ENCODE results near the gene CYP19A1.
A peak's percentile ranks its signal among the peaks of the same experiment; 100 is the strongest.
"Not testable (repeated sequence)": the region's sequence is repeated elsewhere in the genome, so short reads cannot be mapped to it uniquely, and the experiment has no call there.

CYP19A1 gene

DNA sequence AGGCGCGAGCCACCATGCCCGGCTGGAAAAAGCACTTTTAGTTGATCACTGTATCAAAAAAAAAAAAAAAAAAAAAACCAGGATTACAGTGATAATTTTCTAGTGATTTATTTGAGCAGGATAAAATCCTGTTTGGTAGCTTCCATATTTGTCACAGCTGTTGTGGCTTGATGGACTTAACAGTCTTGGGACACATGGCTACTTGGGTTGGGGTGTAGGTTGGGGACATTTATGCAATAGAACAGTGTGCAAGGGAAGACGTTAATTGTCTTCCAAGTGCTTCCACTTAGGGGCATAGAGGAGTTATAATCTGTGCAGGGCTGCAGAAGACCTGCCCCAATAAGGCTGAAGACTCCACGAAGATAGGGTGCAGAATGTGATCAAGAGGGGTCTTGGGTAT, 136.8 kb downstream of the CYP19A1 start:
- no peak for DNase-seq

DNA sequence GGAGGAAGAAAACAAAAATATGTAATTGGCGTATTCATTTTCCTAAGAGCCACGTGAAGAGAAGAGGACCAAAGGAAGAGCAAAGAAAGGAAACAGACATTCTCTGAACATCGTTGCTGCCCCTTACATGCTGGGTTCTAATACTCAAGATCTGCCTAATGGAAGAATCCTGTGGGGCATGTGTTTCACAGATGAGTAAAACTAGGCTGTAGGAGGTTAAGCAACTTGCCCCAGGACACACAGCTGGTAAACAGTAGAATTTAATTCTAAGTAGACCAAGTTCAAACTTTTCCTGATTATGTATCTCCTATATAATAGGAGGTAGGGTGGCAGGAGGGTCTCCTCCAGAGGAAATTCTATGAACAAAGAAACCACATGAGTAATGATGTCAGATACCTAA, 137.6 kb downstream of the CYP19A1 start:
- no peak for DNase-seq

DNA sequence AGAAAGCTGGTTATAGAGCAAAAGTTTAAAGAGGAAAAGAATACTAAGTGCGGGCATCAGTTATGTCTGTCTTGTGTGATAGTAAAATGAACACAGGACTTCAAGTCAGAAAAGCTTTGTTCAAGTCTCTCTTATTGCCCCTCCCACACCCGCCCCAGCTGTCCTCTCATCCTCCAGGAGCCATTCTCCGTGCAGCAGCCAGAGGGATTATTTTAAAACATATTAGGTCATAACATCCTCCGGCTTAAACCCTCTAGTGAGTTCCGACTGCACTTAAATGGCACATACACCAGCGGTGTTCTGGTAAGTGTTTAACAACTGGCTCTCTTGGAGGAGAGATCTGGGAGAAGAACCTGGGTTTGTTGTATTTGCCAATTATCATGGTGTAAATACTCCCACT, 138.9 kb downstream of the CYP19A1 start:
- no peak for DNase-seq

DNA sequence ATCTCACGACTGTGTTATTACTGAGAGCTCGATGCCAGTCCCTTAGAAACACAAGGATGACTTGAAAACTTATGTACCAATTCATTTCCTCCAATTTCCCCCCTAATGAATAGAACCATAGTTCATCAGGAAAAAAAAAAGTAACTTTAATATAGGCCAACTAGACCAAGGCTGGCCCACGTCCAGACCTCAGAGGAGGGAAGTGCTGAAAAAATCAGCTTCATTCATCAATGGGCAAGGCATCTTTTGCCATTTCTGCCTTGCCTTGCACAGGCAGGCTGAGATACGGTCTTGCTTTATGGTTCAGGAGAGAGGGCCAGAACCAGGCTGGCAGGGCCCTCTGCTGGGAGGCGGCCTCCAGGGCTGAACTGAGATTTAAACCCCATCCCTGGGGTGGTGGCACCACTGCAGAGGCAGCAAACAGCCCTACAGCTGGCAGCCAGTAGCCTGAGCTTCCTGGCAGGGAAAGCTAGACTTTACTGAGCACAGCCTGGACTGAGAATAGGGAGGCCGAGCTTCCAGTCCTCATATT, 139.6 kb downstream of the CYP19A1 start:
- DNase-seq = no peak

DNA sequence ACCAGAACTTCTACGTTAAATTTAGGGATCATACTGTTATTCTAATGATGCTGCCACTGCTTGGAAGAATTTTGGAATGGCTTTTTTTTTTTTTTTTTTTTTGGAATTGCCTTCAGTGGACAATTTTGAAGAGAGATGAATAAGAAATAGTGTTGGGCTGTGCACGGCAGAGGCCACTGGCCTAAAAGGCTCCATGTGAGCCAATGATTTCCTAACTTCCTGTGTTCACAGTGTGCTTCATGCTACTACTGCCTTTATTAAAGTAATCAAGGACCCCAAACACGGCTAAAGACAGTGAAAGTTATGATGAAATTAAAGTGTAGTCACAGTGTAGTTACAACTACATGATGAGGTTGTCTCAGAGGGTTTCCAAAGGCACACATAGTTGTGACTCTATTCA, 142.9 kb downstream of the CYP19A1 start:
- no peak for DNase-seq

GRCh38 chr15:51193979-51194378, 144.4 kb downstream of the CYP19A1 start:
- no peak for DNase-seq

DNA sequence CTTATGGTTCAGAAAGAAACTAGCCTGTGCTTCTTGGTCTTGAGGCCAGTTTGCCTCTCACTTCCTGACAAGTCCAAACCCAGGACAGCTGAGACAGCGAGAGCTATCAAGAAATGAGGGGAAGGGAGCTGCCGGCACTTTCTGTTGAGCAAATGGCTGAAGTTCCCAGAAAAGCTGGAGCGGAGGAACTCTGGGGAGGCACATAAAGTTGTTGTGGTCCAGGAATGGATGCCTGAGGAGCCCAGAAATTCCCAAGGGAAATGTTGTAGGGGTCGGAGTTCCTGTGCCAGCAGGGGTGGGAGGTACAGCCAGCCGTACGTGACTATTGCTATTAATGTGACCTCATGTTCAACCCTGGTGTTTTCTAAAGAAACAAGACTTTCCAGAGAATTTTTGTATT, 144.9 kb downstream of the CYP19A1 start:
- DNase-seq = no peak

DNA sequence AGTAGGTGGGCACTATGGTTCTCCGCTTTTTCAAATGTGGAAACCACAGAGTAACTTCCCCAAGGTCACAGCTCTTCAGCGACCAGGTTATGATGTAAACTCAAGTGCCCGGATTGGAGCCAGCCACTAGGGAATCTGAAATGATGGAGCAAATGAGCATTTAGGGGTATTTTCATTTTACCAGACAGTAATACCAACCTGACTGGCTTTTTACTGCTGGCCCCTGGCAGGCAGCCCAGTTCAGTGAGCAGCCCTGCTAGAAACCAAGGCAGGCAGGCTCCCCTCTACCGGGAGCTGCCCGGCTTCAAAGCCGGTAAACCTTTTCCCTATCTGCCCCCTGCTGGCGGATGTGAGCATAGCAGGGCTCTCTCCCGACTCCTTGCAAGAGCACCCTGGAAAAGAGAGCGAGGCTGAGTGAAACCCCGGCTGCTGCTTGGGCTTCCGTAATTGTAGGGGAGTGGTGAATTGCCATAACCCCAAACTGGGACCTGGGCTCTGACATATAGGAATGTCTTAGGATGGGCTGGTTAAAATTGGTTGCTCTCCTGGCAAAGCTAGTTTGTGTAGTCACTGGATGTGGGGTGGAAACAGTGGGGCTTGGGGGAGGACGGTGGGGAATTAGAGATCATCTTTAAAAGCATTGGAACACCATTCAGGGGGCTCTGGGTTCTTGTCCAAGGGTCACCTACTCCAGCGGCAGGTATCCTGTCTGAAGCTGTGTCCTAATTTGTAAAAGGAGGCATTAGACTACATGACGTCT, 145.7 kb downstream of the CYP19A1 start:
- peak; percentile 91 for DNase-seq

- DNase-seq = no peak
Observed at GRCh38 chr15:51191766-51192165, 146.6 kb downstream of the CYP19A1 start.

DNA sequence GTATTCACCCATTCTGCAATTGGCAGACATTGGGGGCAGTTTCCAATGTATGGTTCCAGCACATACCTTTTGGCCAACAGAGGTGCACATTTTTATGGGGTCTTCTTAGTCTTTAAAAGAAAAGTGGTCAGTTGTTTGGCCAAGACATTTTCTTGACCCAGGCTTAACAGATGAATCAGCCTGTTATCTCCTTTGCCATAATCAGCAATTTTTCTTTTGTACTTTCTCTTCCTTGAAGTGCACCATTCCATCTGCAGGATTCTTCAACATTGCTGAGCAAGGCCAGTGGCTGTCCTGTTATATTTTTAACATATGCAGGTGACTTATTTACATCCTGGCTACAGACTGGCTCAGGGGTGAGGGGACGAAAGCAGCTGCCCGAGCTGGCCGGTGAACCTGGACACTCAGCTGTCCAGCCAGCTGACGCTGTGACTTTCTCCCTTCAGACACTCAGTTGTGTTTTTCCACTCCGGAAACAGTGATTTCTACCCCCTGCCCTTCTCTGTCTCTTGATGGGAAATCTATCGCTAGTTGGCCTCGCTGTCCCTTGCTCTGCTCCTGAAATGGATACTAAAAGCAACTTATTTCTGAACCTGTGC, 147.2 kb downstream of the CYP19A1 start:
- DNase-seq = peak; percentile 41

- no peak for DNase-seq
Observed at GRCh38 chr15:51190424-51191068, 147.8 kb downstream of the CYP19A1 start.

DNA sequence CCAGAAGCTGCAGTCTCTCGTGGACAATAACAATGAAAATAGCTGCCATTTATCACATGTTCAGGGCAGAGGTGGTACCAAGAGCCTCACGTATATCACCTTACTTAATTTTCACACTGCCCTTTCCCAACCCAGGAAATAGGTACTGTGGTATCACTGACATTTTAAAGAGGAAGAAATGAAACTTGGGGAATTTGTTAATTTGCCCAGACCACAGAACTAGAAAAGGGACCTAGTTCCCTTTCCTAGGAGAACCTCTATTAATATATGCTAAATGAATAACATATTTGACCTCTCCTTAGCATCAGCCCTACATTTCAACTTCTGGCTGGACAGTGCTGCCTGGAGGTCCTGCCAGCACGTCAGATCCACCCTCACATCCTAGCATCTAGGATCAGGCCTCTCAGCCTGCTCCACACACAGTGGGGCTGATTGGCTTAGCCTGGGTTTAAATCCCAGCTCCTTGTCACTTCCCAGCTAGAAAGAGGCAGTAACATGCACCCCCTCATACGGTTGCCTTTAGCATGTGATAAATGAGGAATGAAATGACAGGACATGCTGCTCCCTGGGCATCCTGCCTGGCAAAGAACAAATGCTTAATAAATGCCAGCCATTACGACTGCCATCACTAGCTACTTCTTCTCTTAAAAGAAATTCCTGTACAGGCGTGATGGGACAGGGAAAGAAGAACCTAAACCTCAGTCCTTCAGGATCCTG, 148.6 kb downstream of the CYP19A1 start:
- no peak for DNase-seq

GRCh38 chr15:51188791-51189190, 149.6 kb downstream of the CYP19A1 start:
- DNase-seq = not testable (repeated sequence)

DNA sequence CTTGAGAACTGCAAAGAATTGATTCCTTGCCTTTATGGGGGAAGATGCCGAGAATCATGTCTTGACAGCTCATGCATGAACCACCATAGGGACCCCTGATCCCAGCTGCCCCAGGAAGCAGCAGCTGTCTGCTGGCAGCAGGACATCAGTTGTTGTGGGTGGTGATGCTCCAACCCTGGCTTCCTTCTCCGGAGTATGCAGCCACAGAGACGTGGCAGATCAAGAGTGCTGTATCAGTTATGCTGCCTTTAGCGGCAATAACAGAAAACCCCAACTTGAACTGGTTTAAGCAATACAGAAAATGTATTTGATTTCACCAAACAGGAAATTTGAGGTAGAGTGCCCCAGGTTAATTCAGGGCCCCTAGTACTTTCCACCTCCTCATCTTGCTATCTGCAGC, 151.5 kb downstream of the CYP19A1 start:
- DNase-seq = no peak

DNA sequence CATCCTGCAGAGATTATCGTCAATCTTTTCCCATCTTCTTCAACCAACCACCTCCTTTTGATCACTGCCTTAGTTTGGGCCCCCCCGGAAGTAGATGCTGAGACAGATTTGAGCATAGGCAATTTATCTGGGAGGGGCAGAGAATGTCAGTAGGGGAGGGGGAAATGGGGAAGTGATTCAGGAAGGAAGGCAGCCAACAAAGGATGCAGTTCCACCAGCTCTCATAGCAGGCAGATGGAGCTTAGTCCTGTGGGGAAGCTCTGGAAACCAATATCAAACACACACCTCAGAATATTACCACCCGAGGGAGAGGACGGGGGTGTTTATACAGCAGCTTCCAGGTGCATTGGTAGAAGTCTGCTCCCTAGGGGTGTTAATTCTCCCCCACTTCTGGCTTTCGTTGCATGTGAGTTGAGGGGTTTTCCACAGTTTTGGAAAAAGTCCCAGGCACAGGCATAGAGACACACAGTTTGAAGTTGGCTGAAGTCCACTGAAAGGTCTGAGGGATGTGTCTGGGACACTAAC, 152.2 kb downstream of the CYP19A1 start:
- DNase-seq = peak; percentile 64

DNA sequence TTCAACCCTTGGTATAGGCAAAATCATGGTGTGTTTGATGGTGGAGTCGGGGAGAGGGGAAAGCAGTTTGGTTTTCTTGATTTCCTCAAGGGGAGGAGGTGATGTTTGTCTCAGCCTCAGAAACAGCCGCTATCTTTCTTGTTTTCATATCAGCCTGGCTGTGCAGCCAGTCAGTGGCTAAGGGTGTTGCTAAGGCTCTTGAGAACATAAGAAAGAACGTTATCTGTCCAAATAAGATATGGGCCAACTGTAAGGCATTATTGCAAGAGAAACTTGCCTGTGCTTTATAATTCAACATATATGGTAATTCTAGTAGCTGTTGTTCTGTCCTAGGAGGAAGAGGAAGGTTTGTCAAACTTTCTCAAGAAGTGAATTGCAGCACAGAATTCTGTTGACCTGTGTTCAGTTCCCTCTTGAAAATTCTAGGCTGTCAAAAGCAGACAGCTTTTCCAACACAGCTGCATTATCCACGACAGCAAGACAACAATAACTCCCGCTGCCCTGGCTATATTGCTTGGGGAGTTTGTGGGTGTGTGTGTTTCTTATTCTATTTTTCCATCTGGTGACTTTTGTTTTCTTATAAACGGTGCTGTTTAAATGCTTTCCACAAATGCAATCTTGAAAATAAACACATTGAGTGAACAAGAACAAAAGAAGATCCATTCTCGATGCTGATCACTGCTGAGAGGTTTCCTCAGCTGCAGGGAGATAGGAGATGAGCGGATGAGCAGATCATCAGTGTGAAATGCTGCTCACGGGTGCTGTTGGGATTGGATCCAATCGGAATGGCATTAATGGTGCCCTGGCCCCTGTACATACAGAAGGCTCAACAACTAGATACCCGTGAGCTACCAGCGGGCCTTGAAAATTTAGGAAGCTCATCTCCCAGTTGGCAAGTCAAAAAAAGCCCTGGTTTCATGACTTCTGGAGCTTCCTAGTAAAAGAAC, 152.9 kb downstream of the CYP19A1 start:
- DNase-seq = peak; percentile 48

GRCh38 chr15:51184627-51185026, 153.8 kb downstream of the CYP19A1 start:
- no peak for DNase-seq

- no peak for DNase-seq
Observed at GRCh38 chr15:51183076-51183475, 155.3 kb downstream of the CYP19A1 start.

DNA sequence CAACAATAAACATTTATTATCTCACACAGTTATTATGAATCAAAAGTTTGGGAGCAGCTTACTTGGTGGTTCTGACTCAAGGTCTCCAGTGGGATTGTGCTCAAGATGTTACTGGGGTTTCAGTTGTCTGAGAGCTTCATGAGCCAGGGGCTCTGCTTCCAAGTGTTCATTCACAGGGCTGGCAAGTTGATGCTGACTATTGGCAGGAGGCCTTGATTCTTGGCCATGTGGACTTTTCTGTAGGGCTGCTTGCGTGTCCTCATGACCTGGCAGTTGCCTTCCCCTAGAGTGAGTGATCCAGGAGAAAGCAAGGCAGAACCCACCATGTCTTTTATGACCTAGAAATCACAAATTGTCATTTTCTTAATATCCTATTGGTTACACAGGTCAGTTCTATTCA, 156.5 kb downstream of the CYP19A1 start:
- no peak for DNase-seq

DNA sequence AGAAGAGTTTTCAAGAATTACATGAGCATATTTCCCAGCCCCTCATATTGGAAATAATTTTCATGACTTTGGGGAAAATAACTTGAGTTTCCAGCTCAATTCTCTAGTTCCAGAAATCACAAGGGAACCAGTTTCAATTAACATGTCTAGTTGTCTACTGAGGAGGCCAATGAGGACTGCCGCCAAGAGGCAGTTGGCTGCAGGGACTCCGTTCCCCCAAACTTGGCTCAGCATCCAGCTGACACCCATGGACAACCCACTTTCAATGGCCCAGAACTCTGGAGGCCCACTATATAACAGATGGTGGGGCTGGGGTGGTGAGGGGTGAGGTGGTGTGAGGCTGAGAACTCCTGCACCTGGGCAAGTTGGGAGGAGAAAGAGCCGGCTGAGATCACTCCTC, 157.2 kb downstream of the CYP19A1 start:
- DNase-seq = no peak

DNA sequence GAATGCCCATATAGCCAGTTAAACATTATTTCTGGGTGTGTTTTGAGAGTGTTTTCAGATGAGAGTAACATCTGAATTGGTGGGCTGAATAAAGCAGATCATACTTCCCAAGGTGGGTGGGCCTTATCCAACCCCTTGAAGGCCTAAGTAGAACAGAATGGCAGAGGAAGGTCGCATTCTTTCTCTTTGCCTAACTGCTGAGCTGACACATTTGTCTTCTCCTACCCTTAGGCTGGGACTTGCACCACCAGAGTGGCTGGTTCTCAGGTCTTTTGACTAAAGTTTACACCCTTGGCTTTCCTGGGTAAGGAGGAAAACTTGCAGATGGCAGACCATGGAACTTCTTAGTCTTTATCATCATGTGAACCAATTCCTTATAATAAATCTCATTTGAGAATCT, 157.9 kb downstream of the CYP19A1 start:
- no peak for DNase-seq

- DNase-seq = no peak
Observed at GRCh38 chr15:51180011-51180410, 158.4 kb downstream of the CYP19A1 start.

All from right hindlimb (tissue), 1 donor.